Hepatocyte (in vitro differentiated cells): ENCODE results near the gene UMAD1. TPM values are rescaled to one million over a fixed set of nuclear protein-coding genes. Genes with fewer than 3 reads are reported as not detected.

Experiments used
- DNase-seq: peaks from one replicate; pipeline ENCODE4 v3.0.0-alpha.2; 2016; ENCODE audit warnings: low spot score
- H2AFZ ChIP-seq: fragments of 200-600 bp; sonication (generic); 2 replicates; pipeline ENCODE4 v1.6.0; 2016; ENCODE audit warnings: antibody characterized with exemption, mild to moderate bottlenecking
- H3K27ac ChIP-seq: fragments of 200-600 bp; sonication (generic); 2 replicates; pipeline ENCODE4 v1.5.1; 2016; ENCODE audit warnings: mild to moderate bottlenecking
- H3K27me3 ChIP-seq: fragments of 200-600 bp; sonication (generic); 2 replicates; pipeline ENCODE4 v1.6.1; 2016
- H3K36me3 ChIP-seq: fragments of 200-600 bp; sonication (generic); replicated peaks from 2 replicates; pipeline ENCODE4 v1.5.1; 2016; ENCODE audit warnings: low read depth; ENCODE audit not compliant: insufficient read depth
- H3K4me1 ChIP-seq: fragments of 200-600 bp; sonication (generic); 2 replicates; pipeline ENCODE4 v1.5.1; 2016; ENCODE audit warnings: mild to moderate bottlenecking, moderate library complexity; ENCODE audit not compliant: insufficient read depth
- H3K4me2 ChIP-seq: fragments of 200-600 bp; sonication (generic); 2 replicates; pipeline ENCODE4 v1.6.0; 2016
- H3K4me3 ChIP-seq: fragments of 200-600 bp; sonication (generic); 2 replicates; pipeline ENCODE4 v1.5.1; 2016; ENCODE audit warnings: mild to moderate bottlenecking
- H3K79me2 ChIP-seq: fragments of 200-600 bp; sonication (generic); 2 replicates; pipeline ENCODE4 v1.6.0; 2017; ENCODE audit warnings: mild to moderate bottlenecking
- H3K9me2 ChIP-seq: fragments of 200-600 bp; sonication (generic); replicated peaks from 2 replicates; pipeline ENCODE4 v1.6.0; 2017; ENCODE audit warnings: mild to moderate bottlenecking; ENCODE audit not compliant: insufficient read depth
- H3K9me3 ChIP-seq: fragments of 200-600 bp; sonication (generic); 2 replicates; pipeline ENCODE4 v1.5.1; 2016; ENCODE audit warnings: low read depth, mild to moderate bottlenecking
- H4K20me1 ChIP-seq: fragments of 200-600 bp; sonication (generic); 2 replicates; pipeline ENCODE4 v1.6.0; 2016; ENCODE audit warnings: mild to moderate bottlenecking; ENCODE audit not compliant: insufficient read depth, poor library complexity, severe bottlenecking
- EZH2 ChIP-seq: fragments of 200-600 bp; sonication (generic); IDR thresholded peaks from 2 replicates; pipeline ENCODE4 v1.6.1; 2016; ENCODE audit warnings: antibody characterized with exemption, mild to moderate bottlenecking, borderline replicate concordance
- EZH2phosphoT487 ChIP-seq: fragments of 200-600 bp; sonication (generic); IDR thresholded peaks from one replicate; pipeline ENCODE4 v1.6.1; 2018; ENCODE audit warnings: antibody characterized with exemption, mild to moderate bottlenecking, low read depth, moderate library complexity; ENCODE audit not compliant: unreplicated experiment, severe bottlenecking
- WGBS: methylation state at CpG from one replicate; pipeline ENCODE4 v1.1.6; 2016; ENCODE audit warnings: low lambda C conversion rate; ENCODE audit errors: missing lambda C conversion rate; 5-methylcytosine and 5-hydroxymethylcytosine counted together
- polyA plus RNA-seq: library from polyadenylated mRNA; unstranded; fragments of >200 nt; fragmentation: Nextera tagmentation; extraction: Ambion mirVana; gene quantifications from 2 replicates; pipeline ENCODE4 v1.2.1, GENCODE V29; 2016
- total RNA-seq: library from RNA; depleted of rRNA; stranded (reverse); fragments of >200 nt; gene quantifications from 2 replicates; pipeline ENCODE4 v1.2.3, GENCODE V29; 2014
- TF ChIP-seq, protein P1 (sequence below): fragments of 200-600 bp; sonication (generic); IDR thresholded peaks from 2 replicates; pipeline ENCODE4 v1.5.1; 2016; ENCODE audit warnings: antibody characterized with exemption, mild to moderate bottlenecking; ENCODE audit not compliant: poor library complexity

The UMAD1 gene
- total and polyA plus RNA-seq, 2 experiments from 2014 or later, result 15.7 to 29.0 TPM

GRCh38 chr7:7739204-7740036, 98.9 kb downstream of the UMAD1 start:
- no peaks in the 10 kb centered on the region for H3K4me1 ChIP-seq
- TF ChIP-seq EZH2phosphoT487, result no peak
- TF ChIP-seq, protein P1, sequence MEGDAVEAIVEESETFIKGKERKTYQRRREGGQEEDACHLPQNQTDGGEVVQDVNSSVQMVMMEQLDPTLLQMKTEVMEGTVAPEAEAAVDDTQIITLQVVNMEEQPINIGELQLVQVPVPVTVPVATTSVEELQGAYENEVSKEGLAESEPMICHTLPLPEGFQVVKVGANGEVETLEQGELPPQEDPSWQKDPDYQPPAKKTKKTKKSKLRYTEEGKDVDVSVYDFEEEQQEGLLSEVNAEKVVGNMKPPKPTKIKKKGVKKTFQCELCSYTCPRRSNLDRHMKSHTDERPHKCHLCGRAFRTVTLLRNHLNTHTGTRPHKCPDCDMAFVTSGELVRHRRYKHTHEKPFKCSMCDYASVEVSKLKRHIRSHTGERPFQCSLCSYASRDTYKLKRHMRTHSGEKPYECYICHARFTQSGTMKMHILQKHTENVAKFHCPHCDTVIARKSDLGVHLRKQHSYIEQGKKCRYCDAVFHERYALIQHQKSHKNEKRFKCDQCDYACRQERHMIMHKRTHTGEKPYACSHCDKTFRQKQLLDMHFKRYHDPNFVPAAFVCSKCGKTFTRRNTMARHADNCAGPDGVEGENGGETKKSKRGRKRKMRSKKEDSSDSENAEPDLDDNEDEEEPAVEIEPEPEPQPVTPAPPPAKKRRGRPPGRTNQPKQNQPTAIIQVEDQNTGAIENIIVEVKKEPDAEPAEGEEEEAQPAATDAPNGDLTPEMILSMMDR, result no peak
- no peak for TF ChIP-seq EZH2
- H3K27me3 ChIP-seq, result no peaks in the 10 kb centered on the region
- H3K27ac ChIP-seq, result no peak overlapping the region
- no peaks in the 10 kb centered on the region for H3K79me2 ChIP-seq
- 90% methylated on average over 4 of the region's 4 CpGs for WGBS
- no peaks in the 10 kb centered on the region for H3K9me2 ChIP-seq
- no peak overlapping the region for H3K4me2 ChIP-seq
- H3K36me3 ChIP-seq, result no peaks in the 10 kb centered on the region
- H3K4me3 ChIP-seq, result no peak overlapping the region
- no peak overlapping the region for H2AFZ ChIP-seq
- H3K9me3 ChIP-seq, result no peaks in the 10 kb centered on the region
- H4K20me1 ChIP-seq, result no peaks in the 10 kb centered on the region
- no peak for DNase-seq

DNA sequence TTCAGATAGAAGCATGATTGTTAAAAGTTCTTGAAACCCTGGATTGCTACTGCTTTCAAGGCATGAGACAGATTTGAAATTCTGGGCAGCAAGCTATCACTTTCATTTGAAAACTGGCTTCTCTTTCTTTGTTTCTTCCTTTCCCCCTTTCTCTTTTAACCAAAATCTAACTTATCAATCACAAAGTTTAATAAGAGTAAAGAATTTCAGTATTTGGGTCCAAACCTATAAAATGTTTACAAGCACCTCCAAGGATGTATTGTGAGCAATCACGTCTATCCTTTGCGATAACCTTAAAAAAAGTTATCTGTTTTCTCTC, 99.4 kb downstream of the UMAD1 start:
- Histone ChIP-seq H2AFZ (no peak overlapping the region), H3K79me2 (no peaks in the 10 kb centered on the region), H3K27ac (no peak overlapping the region), H3K4me1 (no peaks in the 10 kb centered on the region), H4K20me1 (no peaks in the 10 kb centered on the region), H3K9me2 (no peaks in the 10 kb centered on the region), H3K27me3 (no peaks in the 10 kb centered on the region), H3K4me2 (no peak overlapping the region), H3K4me3 (no peak overlapping the region), H3K36me3 (no peaks in the 10 kb centered on the region), H3K9me3 (no peaks in the 10 kb centered on the region)
- TF ChIP-seq, protein P1, result no peak
- TF ChIP-seq EZH2phosphoT487, result no peak
- no peak for TF ChIP-seq EZH2
- no peak for DNase-seq
- WGBS, result 87% methylated on average over 2 of the region's 2 CpGs

DNA sequence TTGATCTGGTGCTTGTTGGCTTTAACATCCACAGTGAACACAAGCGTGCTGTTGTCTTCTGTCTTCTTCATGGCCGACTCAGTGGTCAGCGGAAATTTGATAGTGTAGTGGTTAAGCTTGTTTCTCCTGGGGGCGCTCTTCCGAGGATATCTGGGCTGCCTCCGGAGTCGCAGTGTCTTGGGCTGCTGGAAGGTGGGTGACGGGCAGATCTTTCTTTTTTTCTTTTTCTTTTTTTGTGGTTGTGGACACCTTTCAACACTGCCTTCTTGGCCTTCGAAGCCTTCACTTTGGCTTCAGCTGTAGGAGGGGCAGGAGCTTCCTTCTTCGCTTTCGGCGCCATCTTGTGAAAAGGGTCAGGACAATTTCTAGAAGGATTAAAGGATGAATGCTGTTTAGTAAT, 101.7 kb downstream of the UMAD1 start:
- H3K9me2 ChIP-seq, result no peaks in the 10 kb centered on the region
- H4K20me1 ChIP-seq, result no peaks in the 10 kb centered on the region
- no peak overlapping the region for H3K4me2 ChIP-seq
- no peaks in the 10 kb centered on the region for H3K27me3 ChIP-seq
- H3K4me1 ChIP-seq, result peaks cover 8% of the 10 kb centered on the region
- no peak overlapping the region for H2AFZ ChIP-seq
- no peak overlapping the region for H3K27ac ChIP-seq
- TF ChIP-seq, protein P1, result no peak
- TF ChIP-seq EZH2phosphoT487 (no peak), EZH2 (no peak)
- no peaks in the 10 kb centered on the region for H3K36me3 ChIP-seq
- H3K79me2 ChIP-seq, result no peaks in the 10 kb centered on the region
- WGBS, result 97% methylated on average over 12 of the region's 12 CpGs
- DNase-seq, result no peak
- H3K9me3 ChIP-seq, result no peaks in the 10 kb centered on the region
- no peak overlapping the region for H3K4me3 ChIP-seq
